ENCODE results near the gene MTA1.

MTA1 gene

GRCh38 chr14:105501504-105502291, 82.1 kb downstream of the MTA1 start:
- DNase-seq, result no peak

GRCh38 chr14:105502446-105503295, 83.0 kb downstream of the MTA1 start:
- DNase-seq, result no peak

GRCh38 chr14:105503296-105503640, 83.6 kb downstream of the MTA1 start:
- DNase-seq, result no peak

- DNase-seq, result no peak
These were observed 84.5 kb downstream of the MTA1 start for GRCh38 chr14:105503935-105504692.

GRCh38 chr14:105505101-105505500, 85.5 kb downstream of the MTA1 start:
- DNase-seq, result no peak

- DNase-seq, result no peak
These were observed 87.6 kb downstream of the MTA1 start for GRCh38 chr14:105507247-105507646.

GRCh38 chr14:105508069-105508468, 88.4 kb downstream of the MTA1 start:
- DNase-seq, result no peak

- DNase-seq, result no peak
These were observed 89.0 kb downstream of the MTA1 start for GRCh38 chr14:105508601-105509000.

GRCh38 chr14:105517096-105517495, 97.5 kb downstream of the MTA1 start:
- DNase-seq, result no peak

- no peak for DNase-seq
These were observed 100.5 kb downstream of the MTA1 start for GRCh38 chr14:105519946-105520698.

Measured in AML-193 (cell line).